Panc1 (cell line): ENCODE results near the gene MGST2.

Experiments used
- CTCF ChIP-seq: fragments of 450-650 bp; IDR thresholded peaks from 2 replicates; pipeline ENCODE4 v1.5.1; 2017; ENCODE audit warnings: mild to moderate bottlenecking
- REST ChIP-seq, 2 experiments: IDR thresholded peaks; 2 replicates each; pipeline ENCODE4 v1.6.1; 2011 to 2012; ENCODE audit warnings: low read depth in 2 of 2, control low read depth in 1 of 2, low read length in 1 of 2, mild to moderate bottlenecking in 1 of 2, moderate library complexity in 1 of 2; ENCODE audit not compliant: insufficient read depth in 1 of 2

GRCh38 chr4:139660568-139661043 lies 5.0 kb upstream of the MGST2 start:
- TF ChIP-seq CTCF (no peak), REST (IDR thresholded peaks at IDR 0.05; ENCODE audit: insufficient read depth in 1 of 2, low read depth in 2 of 2, low read length in 1 of 2) (no peak)
